ENCODE results near the gene CDK12.

DNA sequence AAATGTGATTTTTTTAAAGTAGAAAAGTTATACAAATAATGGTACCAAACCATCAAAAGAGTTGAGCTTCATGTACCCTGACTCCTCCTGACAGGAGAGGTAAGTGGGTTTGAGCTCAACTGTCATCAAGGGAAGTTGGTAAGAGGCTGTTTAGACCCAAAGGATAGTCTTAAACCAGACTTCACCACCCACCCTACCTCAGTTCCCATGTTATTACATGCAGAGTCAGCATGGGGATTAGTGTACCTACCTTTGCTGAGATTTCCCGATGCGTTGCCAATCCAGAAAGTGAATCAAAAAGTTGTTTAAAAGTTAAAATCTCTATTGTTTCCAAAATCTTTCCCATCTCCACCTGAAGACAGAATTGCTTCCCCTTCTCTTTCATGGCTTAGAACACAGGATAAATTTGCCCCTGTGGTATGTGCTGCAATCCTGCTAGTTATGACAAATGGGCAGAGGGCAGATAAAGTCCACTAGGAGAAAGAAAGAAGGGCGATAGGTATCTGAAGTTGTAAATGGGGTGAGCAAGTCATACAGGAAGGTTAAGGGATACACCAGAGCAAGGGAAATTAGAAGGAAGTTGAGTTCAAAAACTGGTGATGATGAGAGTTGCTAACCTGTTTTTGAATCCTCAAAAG, 73.6 kb downstream of the CDK12 start:
- TF ChIP-seq, protein P1, sequence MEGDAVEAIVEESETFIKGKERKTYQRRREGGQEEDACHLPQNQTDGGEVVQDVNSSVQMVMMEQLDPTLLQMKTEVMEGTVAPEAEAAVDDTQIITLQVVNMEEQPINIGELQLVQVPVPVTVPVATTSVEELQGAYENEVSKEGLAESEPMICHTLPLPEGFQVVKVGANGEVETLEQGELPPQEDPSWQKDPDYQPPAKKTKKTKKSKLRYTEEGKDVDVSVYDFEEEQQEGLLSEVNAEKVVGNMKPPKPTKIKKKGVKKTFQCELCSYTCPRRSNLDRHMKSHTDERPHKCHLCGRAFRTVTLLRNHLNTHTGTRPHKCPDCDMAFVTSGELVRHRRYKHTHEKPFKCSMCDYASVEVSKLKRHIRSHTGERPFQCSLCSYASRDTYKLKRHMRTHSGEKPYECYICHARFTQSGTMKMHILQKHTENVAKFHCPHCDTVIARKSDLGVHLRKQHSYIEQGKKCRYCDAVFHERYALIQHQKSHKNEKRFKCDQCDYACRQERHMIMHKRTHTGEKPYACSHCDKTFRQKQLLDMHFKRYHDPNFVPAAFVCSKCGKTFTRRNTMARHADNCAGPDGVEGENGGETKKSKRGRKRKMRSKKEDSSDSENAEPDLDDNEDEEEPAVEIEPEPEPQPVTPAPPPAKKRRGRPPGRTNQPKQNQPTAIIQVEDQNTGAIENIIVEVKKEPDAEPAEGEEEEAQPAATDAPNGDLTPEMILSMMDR (IDR thresholded peaks at IDR 0.05) = no peak
- no peak for TF ChIP-seq POLR2A (IDR thresholded peaks at IDR 0.05)
